NCI-H446 (cell line): ENCODE results near the gene CLIC5.

Experiments used
- DNase-seq, 2 experiments: peaks; one replicate each; lab custom pipeline; 2025; lab: John Stamatoyannopoulos, UW

The CLIC5 gene

GRCh38 chr6:45895569-45895968, 120.1 kb downstream of the CLIC5 start:
- no peak for DNase-seq

- DNase-seq: no peak
Measured at GRCh38 chr6:45892696-45893245, 122.9 kb downstream of the CLIC5 start.

- no peak for DNase-seq
Measured at GRCh38 chr6:45892196-45892595, 123.5 kb downstream of the CLIC5 start.

- no peak for DNase-seq
Measured at GRCh38 chr6:45886776-45887175, 128.9 kb downstream of the CLIC5 start.

- no peak for DNase-seq
Measured at GRCh38 chr6:45884336-45884735, 131.3 kb downstream of the CLIC5 start.

- no peak for DNase-seq
Measured at GRCh38 chr6:45882671-45883070, 133.0 kb downstream of the CLIC5 start.

GRCh38 chr6:45881705-45882467, 133.8 kb downstream of the CLIC5 start:
- DNase-seq: no peak

- no peak for DNase-seq
Measured at GRCh38 chr6:45880676-45881075, 135.0 kb downstream of the CLIC5 start.

- no peak for DNase-seq
Measured at GRCh38 chr6:45880159-45880558, 135.5 kb downstream of the CLIC5 start.

- no peak for DNase-seq
Measured at GRCh38 chr6:45877970-45878590, 137.6 kb downstream of the CLIC5 start.

GRCh38 chr6:45872827-45873365, 142.8 kb downstream of the CLIC5 start:
- DNase-seq: no peak

GRCh38 chr6:45870531-45870930, 145.1 kb downstream of the CLIC5 start:
- DNase-seq: no peak

- no peak for DNase-seq
Measured at GRCh38 chr6:45864651-45865050, 151.0 kb downstream of the CLIC5 start.

- no peak for DNase-seq
Measured at GRCh38 chr6:45858691-45859090, 157.0 kb downstream of the CLIC5 start.

- DNase-seq: no peak
Measured at GRCh38 chr6:45857827-45858226, 157.8 kb downstream of the CLIC5 start.

GRCh38 chr6:45855642-45856394, 159.8 kb downstream of the CLIC5 start:
- DNase-seq: no peak

GRCh38 chr6:45854149-45854742, 161.4 kb downstream of the CLIC5 start:
- no peak for DNase-seq

GRCh38 chr6:45851034-45851400, 164.6 kb downstream of the CLIC5 start:
- no peak for DNase-seq

GRCh38 chr6:45850378-45851033, 165.2 kb downstream of the CLIC5 start:
- no peak for DNase-seq

GRCh38 chr6:45845567-45845966, 170.1 kb downstream of the CLIC5 start:
- DNase-seq: no peak

GRCh38 chr6:45844986-45845385, 170.7 kb downstream of the CLIC5 start:
- DNase-seq: no peak
